H9 (cell line): ENCODE data around the gene NR5A1. TPM values are rescaled to one million over a fixed set of nuclear protein-coding genes. Genes with fewer than 3 reads are reported as not detected.

ENCODE experiments used
- DNase-seq: peaks from one replicate; pipeline ENCODE4 v3.0.0-alpha.2; 2017
- H2AFZ ChIP-seq: one replicate; pipeline ENCODE4 v1.6.1; 2013; ENCODE audit warnings: mild to moderate bottlenecking, low read length, control low read depth, moderate library complexity
- H2AK5ac ChIP-seq: 2 replicates; pipeline ENCODE4 v1.6.1; 2013; ENCODE audit warnings: low read length, control low read depth, mixed read lengths; ENCODE audit not compliant: insufficient read length
- H2BK120ac ChIP-seq: one replicate; pipeline ENCODE4 v1.6.1; 2013; ENCODE audit warnings: low read depth, mild to moderate bottlenecking, low read length, control low read depth, inconsistent platforms; ENCODE audit not compliant: poor library complexity, severe bottlenecking
- H2BK12ac ChIP-seq: 2 replicates; pipeline ENCODE4 v1.6.1; 2013; ENCODE audit warnings: low read length, control low read depth, mixed read lengths, low read depth; ENCODE audit not compliant: insufficient read length
- H2BK15ac ChIP-seq: 2 replicates; pipeline ENCODE4 v1.6.1; 2013; ENCODE audit warnings: low read depth, low read length, control low read depth
- H2BK20ac ChIP-seq: one replicate; pipeline ENCODE4 v1.6.1; 2013; ENCODE audit warnings: low read depth, mild to moderate bottlenecking, low read length, control low read depth, inconsistent platforms; ENCODE audit not compliant: poor library complexity, severe bottlenecking
- H2BK5ac ChIP-seq: 2 replicates; pipeline ENCODE4 v1.6.1; 2013; ENCODE audit warnings: low read length, control low read depth, mixed read lengths; ENCODE audit not compliant: insufficient read length
- H3K14ac ChIP-seq: 2 replicates; pipeline ENCODE4 v1.6.1; 2013; ENCODE audit warnings: low read length, control low read depth; ENCODE audit not compliant: insufficient read depth
- H3K18ac ChIP-seq: 2 replicates; pipeline ENCODE4 v1.6.1; 2013; ENCODE audit warnings: low read depth, mild to moderate bottlenecking, mixed read lengths, low read length, control low read depth; ENCODE audit not compliant: insufficient read length
- H3K23ac ChIP-seq: 2 replicates; pipeline ENCODE4 v1.6.1; 2013; ENCODE audit warnings: low read length, control low read depth, mixed read lengths, low read depth; ENCODE audit not compliant: insufficient read length
- H3K23me2 ChIP-seq: 2 replicates; pipeline ENCODE4 v1.6.1; 2013; ENCODE audit warnings: low read depth, mild to moderate bottlenecking, mixed read lengths, low read length, control low read depth; ENCODE audit not compliant: insufficient read length, poor library complexity, severe bottlenecking
- H3K27ac ChIP-seq: 2 replicates; pipeline ENCODE4 v1.5.1; 2013; ENCODE audit warnings: low read length, control low read depth, mixed read lengths, low read depth; ENCODE audit not compliant: insufficient read length
- H3K27me3 ChIP-seq: 2 replicates; pipeline ENCODE4 v1.6.1; 2013; ENCODE audit warnings: low read length, control low read depth, inconsistent platforms; ENCODE audit not compliant: insufficient read depth
- H3K4ac ChIP-seq: 2 replicates; pipeline ENCODE4 v1.6.1; 2013; ENCODE audit warnings: low read depth, mild to moderate bottlenecking, control low read depth, inconsistent platforms, low read length, moderate library complexity
- H3K4me1 ChIP-seq: 2 replicates; pipeline ENCODE4 v1.6.1; 2013; ENCODE audit warnings: low read length, control low read depth, inconsistent platforms; ENCODE audit not compliant: insufficient read depth
- H3K4me2 ChIP-seq: 2 replicates; pipeline ENCODE4 v1.6.1; 2013; ENCODE audit warnings: low read length, control low read depth, mixed read lengths; ENCODE audit not compliant: insufficient read length, insufficient read depth
- H3K56ac ChIP-seq: 2 replicates; pipeline ENCODE4 v1.6.1; 2013; ENCODE audit warnings: low read depth, mild to moderate bottlenecking, mixed read lengths, low read length, control low read depth; ENCODE audit not compliant: insufficient read length
- H3K79me1 ChIP-seq: 2 replicates; pipeline ENCODE4 v1.6.1; 2013; ENCODE audit warnings: low read depth, mild to moderate bottlenecking, moderate library complexity, low read length, control low read depth, inconsistent platforms; ENCODE audit not compliant: insufficient read depth, poor library complexity, severe bottlenecking
- H3K79me2 ChIP-seq: 2 replicates; pipeline ENCODE4 v1.6.1; 2013; ENCODE audit warnings: low read length, control low read depth, inconsistent platforms; ENCODE audit not compliant: insufficient read depth
- H3K9ac ChIP-seq: 2 replicates; pipeline ENCODE4 v1.6.1; 2013; ENCODE audit warnings: low read length, control low read depth, mixed read lengths; ENCODE audit not compliant: insufficient read length; ENCODE audit errors: extremely low read depth
- H3K9me3 ChIP-seq: one replicate; pipeline ENCODE4 v1.6.1; 2013; ENCODE audit warnings: low read depth, low read length, inconsistent platforms; ENCODE audit not compliant: control insufficient read depth
- H3T11ph ChIP-seq: one replicate; pipeline ENCODE4 v1.6.1; 2013; ENCODE audit warnings: mild to moderate bottlenecking, low read length, control low read depth, inconsistent platforms
- H4K20me1 ChIP-seq: one replicate; pipeline ENCODE4 v1.6.1; 2013; ENCODE audit not compliant: control insufficient read depth, insufficient read length, insufficient read depth
- H4K5ac ChIP-seq: 2 replicates; pipeline ENCODE4 v1.6.1; 2013; ENCODE audit warnings: low read depth, mild to moderate bottlenecking, mixed read lengths, low read length, control low read depth; ENCODE audit not compliant: insufficient read length
- H4K8ac ChIP-seq: replicated peaks from 2 replicates; pipeline ENCODE4 v1.6.1; 2013; ENCODE audit warnings: low read length, control low read depth, mixed read lengths, low read depth; ENCODE audit not compliant: insufficient read length
- H4K91ac ChIP-seq: 2 replicates; pipeline ENCODE4 v1.6.1; 2013; ENCODE audit warnings: low read depth, mild to moderate bottlenecking, moderate library complexity, mixed read lengths, low read length, control low read depth; ENCODE audit not compliant: insufficient read length
- H3K27ac Mint-ChIP-seq, 3 experiments: 2 replicates in 2 of 3; 3 replicates in 1 of 3; pipeline ENCODE4 v1.8.0; 2020 to 2021; ENCODE audit warnings: mixed read lengths in 3 of 3, mild to moderate bottlenecking in 1 of 3, moderate library complexity in 1 of 3
- H3K27me3 Mint-ChIP-seq: 2 replicates; pipeline ENCODE4 v1.8.0; 2021; ENCODE audit warnings: low read depth, mild to moderate bottlenecking, moderate library complexity, mixed read lengths
- H3K36me3 Mint-ChIP-seq, 3 experiments: 2 replicates in 2 of 3; 3 replicates in 1 of 3; pipeline ENCODE4 v1.8.0; 2020 to 2021; ENCODE audit warnings: low read depth in 3 of 3, mixed read lengths in 3 of 3; ENCODE audit not compliant: insufficient read depth in 1 of 3
- H3K4me1 Mint-ChIP-seq, 2 experiments: 2 replicates each; pipeline ENCODE4 v1.8.0; 2020; ENCODE audit warnings: mixed read lengths in 2 of 2
- H3K4me3 Mint-ChIP-seq, 2 experiments: 2 replicates in 1 of 2; 3 replicates in 1 of 2; pipeline ENCODE4 v1.8.0; 2020 to 2021; ENCODE audit warnings: mild to moderate bottlenecking in 2 of 2, mixed read lengths in 2 of 2, moderate library complexity in 1 of 2
- H3K9me3 Mint-ChIP-seq, 2 experiments: 2 replicates in 1 of 2; 3 replicates in 1 of 2; pipeline ENCODE4 v1.8.0; 2020; ENCODE audit warnings: mild to moderate bottlenecking in 2 of 2, mixed read lengths in 2 of 2, moderate library complexity in 1 of 2
- whole genome bisulfite sequencing: extraction: QIAGEN DNeasy Blood & Tissue Kit; methylation state at CpG from one replicate; pipeline ENCODE4 v1.1.7; 2013; ENCODE audit warnings: missing lambda C conversion rate, low lambda C conversion rate, mixed read lengths; ENCODE audit not compliant: insufficient read length; ENCODE audit errors: extremely low coverage; 5-methylcytosine and 5-hydroxymethylcytosine counted together
- total RNA-seq: library from RNA; stranded (reverse); gene quantifications from 2 replicates; pipeline ENCODE4 v1.2.1, GENCODE V29; 2021
- TF ChIP-seq, protein P1 (sequence below): fragments of 200-600 bp; sonication (generic); conservative IDR thresholded peaks from 3 replicates; pipeline ENCODE4 v1.8.0; 2021; ENCODE audit warnings: antibody characterized with exemption, mild to moderate bottlenecking

Gene NR5A1
- total RNA-seq, 1 experiment from 2014 or later: 0.37 TPM

DNA sequence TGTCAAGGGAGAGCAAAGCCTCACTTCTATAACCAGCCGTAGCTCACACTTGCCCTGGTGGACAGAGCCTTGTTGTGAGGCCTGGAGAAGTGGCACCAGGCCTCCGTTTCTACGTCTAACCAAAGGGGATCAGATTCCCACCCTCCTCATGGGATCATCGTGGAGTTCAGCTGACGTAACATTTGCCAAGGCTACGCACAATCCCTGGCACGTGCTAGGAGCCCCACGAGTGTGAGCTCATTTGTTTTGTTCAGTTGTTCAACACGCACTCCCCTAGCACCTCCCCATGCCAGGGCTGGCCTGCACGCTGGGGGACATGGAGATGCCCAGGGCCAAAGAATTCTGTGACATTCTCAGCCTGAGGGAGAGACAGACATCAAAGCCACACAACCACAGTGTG lies 33.9 kb downstream of the NR5A1 start:
- H2BK120ac ChIP-seq: no peak overlapping the region
- H3T11ph ChIP-seq: no peak overlapping the region
- H3K79me2 ChIP-seq: no peaks in the 10 kb centered on the region
- no peaks in the 10 kb centered on the region for H4K20me1 ChIP-seq
- H3K4me3 Mint-ChIP-seq: peak overlapping the region in 1 of 2 experiments; percentile 41; a peak in 1 of 5 replicates
- H3K18ac ChIP-seq: no peak overlapping the region
- peaks cover 26% of the 10 kb centered on the region for H3K27me3 Mint-ChIP-seq
- no peaks in the 10 kb centered on the region for H3K9me3 Mint-ChIP-seq
- no peak overlapping the region for H2BK5ac ChIP-seq
- no peaks in the 10 kb centered on the region for H3K9me3 ChIP-seq
- no peaks in the 10 kb centered on the region for H3K36me3 Mint-ChIP-seq
- H3K4me1 Mint-ChIP-seq: peaks cover 3 to 18% of the 10 kb centered on the region in 2 experiments
- H4K8ac ChIP-seq: no peak overlapping the region
- H3K56ac ChIP-seq: no peak overlapping the region
- peak overlapping the region in 1 of 3 experiments; percentile 9; a peak in 1 of 7 replicates for H3K27ac Mint-ChIP-seq
- no CpG with 5 or more reads among the region's 10 CpGs for WGBS
- H3K9ac ChIP-seq: no peak overlapping the region
- H3K4me2 ChIP-seq: no peak overlapping the region
- H3K23me2 ChIP-seq: no peaks in the 10 kb centered on the region
- no peak overlapping the region for H2AK5ac ChIP-seq
- H3K14ac ChIP-seq: no peak overlapping the region
- H4K91ac ChIP-seq: no peak overlapping the region
- no peak overlapping the region for H2BK15ac ChIP-seq
- no peak for DNase-seq
- H3K79me1 ChIP-seq: no peaks in the 10 kb centered on the region
- no peak overlapping the region for H3K4ac ChIP-seq
- H3K4me1 ChIP-seq: no peaks in the 10 kb centered on the region
- no peak overlapping the region for H4K5ac ChIP-seq
- H3K27ac ChIP-seq: no peak overlapping the region
- H2BK20ac ChIP-seq: no peak overlapping the region
- no peak overlapping the region for H2AFZ ChIP-seq
- no peaks in the 10 kb centered on the region for H3K27me3 ChIP-seq
- TF ChIP-seq, protein P1, sequence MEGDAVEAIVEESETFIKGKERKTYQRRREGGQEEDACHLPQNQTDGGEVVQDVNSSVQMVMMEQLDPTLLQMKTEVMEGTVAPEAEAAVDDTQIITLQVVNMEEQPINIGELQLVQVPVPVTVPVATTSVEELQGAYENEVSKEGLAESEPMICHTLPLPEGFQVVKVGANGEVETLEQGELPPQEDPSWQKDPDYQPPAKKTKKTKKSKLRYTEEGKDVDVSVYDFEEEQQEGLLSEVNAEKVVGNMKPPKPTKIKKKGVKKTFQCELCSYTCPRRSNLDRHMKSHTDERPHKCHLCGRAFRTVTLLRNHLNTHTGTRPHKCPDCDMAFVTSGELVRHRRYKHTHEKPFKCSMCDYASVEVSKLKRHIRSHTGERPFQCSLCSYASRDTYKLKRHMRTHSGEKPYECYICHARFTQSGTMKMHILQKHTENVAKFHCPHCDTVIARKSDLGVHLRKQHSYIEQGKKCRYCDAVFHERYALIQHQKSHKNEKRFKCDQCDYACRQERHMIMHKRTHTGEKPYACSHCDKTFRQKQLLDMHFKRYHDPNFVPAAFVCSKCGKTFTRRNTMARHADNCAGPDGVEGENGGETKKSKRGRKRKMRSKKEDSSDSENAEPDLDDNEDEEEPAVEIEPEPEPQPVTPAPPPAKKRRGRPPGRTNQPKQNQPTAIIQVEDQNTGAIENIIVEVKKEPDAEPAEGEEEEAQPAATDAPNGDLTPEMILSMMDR: no peak
- no peak overlapping the region for H3K23ac ChIP-seq
- no peak overlapping the region for H2BK12ac ChIP-seq
